HepG2 (cell line): Measurements from ENCODE around the gene CSE1L. TPM values are rescaled to one million over a fixed set of nuclear protein-coding genes. Genes with fewer than 3 reads are reported as not detected.

Experiments used
- ATAC-seq: fragments of 200-7000 bp; cut with Tn5 transposase; 3 replicates; pipeline ENCODE4 v1.9.1; 2020; ENCODE audit warnings: mild to moderate bottlenecking, moderate library complexity
- BruUV-seq: library from RNA; stranded (reverse); fragments of 400-500 nt; replicated peaks from 2 replicates; lab custom pipeline; 2021; lab: Mats Ljungman, UMichigan
- CTCF ChIA-PET: fragments of 300-600 bp; formaldehyde crosslinking; extraction: SDS; loops from one replicate; lab custom pipeline; 2021; ENCODE audit warnings: low total read pairs, inconsistent platforms, low intra/inter-chr PET ratio; lab: Yijun Ruan, JAX
- POLR2A ChIA-PET: fragments of 350-600 bp; sonication (Branson Sonifier 250); formaldehyde crosslinking; loops from one replicate; lab custom pipeline; 2020; ENCODE audit warnings: antibody characterized with exemption, inconsistent platforms; lab: Yijun Ruan, JAX
- DNase-seq: peaks from one replicate; pipeline ENCODE4 v3.0.0-alpha.2; 2015; ENCODE audit warnings: low spot score
- FAIRE-seq: peaks from 3 replicates; lab custom pipeline; 2011; peaks lifted over from hg19 to GRCh38; lab: Jason Lieb, UNC
- H2AFZ ChIP-seq: one replicate; pipeline ENCODE4 v1.6.1; 2011; ENCODE audit warnings: low read length, inconsistent platforms
- H3K27ac ChIP-seq: fragments of 300-600 bp; 3 replicates; pipeline ENCODE4 v1.8.0; 2011; ENCODE audit warnings: mixed run types, mild to moderate bottlenecking, mixed read lengths, low read length, inconsistent platforms; ENCODE audit not compliant: insufficient read depth; ENCODE audit errors: extremely low read length
- H3K27me3 ChIP-seq, 2 experiments: fragments of 200-600 bp in 1 of 2; 2 replicates in 1 of 2; 3 replicates in 1 of 2; pipeline versions ENCODE4 v1.6.0 to v1.8.0; 2011; ENCODE audit warnings: low read length in 2 of 2, mild to moderate bottlenecking in 2 of 2, moderate library complexity in 2 of 2, inconsistent platforms in 1 of 2; ENCODE audit not compliant: insufficient read depth in 2 of 2, control insufficient read depth in 1 of 2
- H3K36me3 ChIP-seq, 2 experiments: fragments of 200-600 bp in 1 of 2; replicated peaks in 1 of 2; 2 replicates in 1 of 2; 3 replicates in 1 of 2; pipeline versions ENCODE4 v1.5.1 to v1.8.0; 2011; ENCODE audit warnings: low read length in 2 of 2, inconsistent platforms in 1 of 2; ENCODE audit not compliant: insufficient read depth in 2 of 2, control insufficient read depth in 1 of 2
- H3K4me1 ChIP-seq: 2 replicates; pipeline ENCODE4 v1.5.1; 2012; ENCODE audit warnings: low read length, inconsistent platforms; ENCODE audit not compliant: insufficient read depth
- H3K4me2 ChIP-seq: 2 replicates; pipeline ENCODE4 v1.6.0; 2011; ENCODE audit warnings: low read depth, low read length, inconsistent platforms
- H3K4me3 ChIP-seq, 3 experiments: fragments of 200-600 bp in 1 of 3; sonication (generic), shearing (Covaris generic) in 1 of 3; replicated peaks in 1 of 3; 2 replicates each; pipeline ENCODE4 v1.5.1; 2011 to 2016; ENCODE audit warnings: low read length in 3 of 3, inconsistent platforms in 2 of 3, low read depth in 2 of 3, mild to moderate bottlenecking in 2 of 3, control low read depth in 1 of 3, mixed read lengths in 1 of 3; ENCODE audit not compliant: insufficient read depth in 1 of 3
- H3K79me2 ChIP-seq: one replicate; pipeline ENCODE4 v1.6.1; 2011; ENCODE audit warnings: low read length, inconsistent platforms; ENCODE audit not compliant: insufficient read depth
- H3K9ac ChIP-seq: 2 replicates; pipeline ENCODE4 v1.6.0; 2011; ENCODE audit warnings: mild to moderate bottlenecking, low read depth, low read length, inconsistent platforms; ENCODE audit not compliant: insufficient read depth
- H3K9me3 ChIP-seq: 2 replicates; pipeline ENCODE4 v1.5.1; 2012; ENCODE audit warnings: mild to moderate bottlenecking, low read length
- H4K20me1 ChIP-seq: 2 replicates; pipeline ENCODE4 v1.6.0; 2011; ENCODE audit warnings: inconsistent platforms, mild to moderate bottlenecking, low read length, moderate library complexity; ENCODE audit not compliant: insufficient read depth
- DNMT3B ChIP-seq: conservative IDR thresholded peaks from 2 replicates; pipeline ENCODE4 v1.6.1; 2016; ENCODE audit warnings: missing biosample characterization, control low read depth
- ETS1 ChIP-seq: sonication (generic); formaldehyde crosslinking; IDR thresholded peaks from 2 replicates; pipeline ENCODE4 v1.4.0; 2020; ENCODE audit warnings: missing genetic modification reagents
- IKZF1 ChIP-seq: fragments of 450-650 bp; IDR thresholded peaks from 2 replicates; pipeline ENCODE4 v1.7.1; 2016
- IRF1 ChIP-seq: sonication (generic); formaldehyde crosslinking; IDR thresholded peaks from 2 replicates; pipeline ENCODE4 v1.4.0; 2020; ENCODE audit warnings: low read depth, mild to moderate bottlenecking, missing genetic modification reagents
- IRX3 ChIP-seq: sonication (generic); formaldehyde crosslinking; IDR thresholded peaks from 2 replicates; pipeline ENCODE4 v1.8.1; 2023; ENCODE audit warnings: mild to moderate bottlenecking, low read depth, missing genetic modification reagents, borderline replicate concordance
- KLF11 ChIP-seq: IDR thresholded peaks from 2 replicates; pipeline ENCODE4 v1.6.1; 2016; ENCODE audit warnings: missing compliant biosample characterization
- ZBTB2 ChIP-seq: sonication (generic); formaldehyde crosslinking; IDR thresholded peaks from 2 replicates; pipeline ENCODE4 v1.8.0; 2022; ENCODE audit warnings: low read depth, missing genetic modification reagents
- ZEB1 ChIP-seq: IDR thresholded peaks from 2 replicates; pipeline ENCODE4 v1.6.1; 2012; ENCODE audit warnings: mild to moderate bottlenecking, low read depth, inconsistent platforms; ENCODE audit not compliant: insufficient replicate concordance
- WGBS: methylation state at CpG from one replicate; pipeline ENCODE4 v1.1.6; 2017; ENCODE audit warnings: low lambda C conversion rate; 5-methylcytosine and 5-hydroxymethylcytosine counted together
- in situ Hi-C: cut with HindIII; loops from 2 replicates; pipeline ENCODE4 v1.10.0; 2017; ENCODE audit warnings: low pct_unique_long_range_greater_than_20kb; ENCODE audit not compliant: extremely low pct_ligation_motif_present
- intact Hi-C: fragments of 100-400 bp; cut with micrococcal nuclease; formaldehyde crosslinking; loops from one replicate; pipeline ENCODE4 v1.10.0; 2022; ENCODE audit not compliant: unreplicated experiment
- polyA plus RNA-seq, 8 experiments: library from polyadenylated mRNA; depleted of rRNA in 3 of 8; stranded (reverse) in 7 of 8; unstranded in 1 of 8; fragments of >200 nt; fragmentation: Illumina TruSeq in 4 of 8; extraction: Trizol in 4 of 8; gene quantifications; 2 replicates each; pipeline versions ENCODE4 v1.2.1 to v1.2.3, GENCODE V29; 2011 to 2016; ENCODE audit warnings: low read depth in 4 of 8, missing spikeins in 1 of 8, mixed read lengths in 1 of 8; ENCODE audit not compliant: insufficient read depth in 1 of 8
- total RNA-seq, 5 experiments: library from RNA; depleted of rRNA; stranded (reverse); fragments of >200 nt; fragmentation: Illumina TruSeq; extraction: Trizol; gene quantifications; 2 replicates each; pipeline ENCODE4 v1.2.3, GENCODE V29; 2016; ENCODE audit warnings: low read depth in 1 of 5

The CSE1L gene
- total and polyA plus RNA-seq, 2 of the 13 experiments (the other 11 are each of a cell fraction or from before 2014, with no cell fraction given), result 56.9 to 258 TPM

- no peak overlapping the region for H3K9ac ChIP-seq
- 79% methylated on average over 2 of the region's 2 CpGs for WGBS
- no peak overlapping the region for H3K27ac ChIP-seq
- H2AFZ ChIP-seq, result no peak overlapping the region
- FAIRE-seq (no peak), DNase-seq (no peak), ATAC-seq (no peak)
- H3K27me3 ChIP-seq, result no peaks in the 10 kb centered on the region
- no peak overlapping the region for H3K4me2 ChIP-seq
- ChIA-PET POLR2A (no interaction called here), CTCF (no interaction called here)
- no peak overlapping the region for H3K4me3 ChIP-seq
- no peaks in the 10 kb centered on the region for H4K20me1 ChIP-seq
- H3K9me3 ChIP-seq, result no peaks in the 10 kb centered on the region
- TF ChIP-seq ZBTB2 (CRISPR knock-in tag), result no peak
- TF ChIP-seq DNMT3B (CRISPR knock-in tag), result no peak
- no peak for TF ChIP-seq ETS1 (CRISPR knock-in tag)
- no peak for TF ChIP-seq KLF11
- TF ChIP-seq IRX3, result no peak
- no peak for TF ChIP-seq IRF1 (CRISPR knock-in tag)
- TF ChIP-seq ZEB1, result no peak
- no peak for TF ChIP-seq IKZF1
- in situ Hi-C loops (no loop called here), intact Hi-C loops (no loop called here)
- H3K79me2 ChIP-seq, result no peaks in the 10 kb centered on the region
- peaks cover 48 to 94% of the 10 kb centered on the region in 2 experiments for H3K36me3 ChIP-seq
- no peaks in the 10 kb centered on the region for H3K4me1 ChIP-seq
- no TSS peak for BruUV-seq
These were observed 28.4 kb downstream of the CSE1L start for GRCh38 chr20:49074521-49074920.
